GM19328 (cell line): ENCODE measurements around the gene TBC1D24.
"Not testable (repeated sequence)": the region's sequence is repeated elsewhere in the genome, so short reads cannot be mapped to it uniquely, and the experiment has no call there.

ENCODE experiments used
- ATAC-seq: cut with Tn5 transposase; IDR thresholded peaks from one replicate; pipeline ENCODE4 v1.9.1; 2021; ENCODE audit warnings: mild to moderate bottlenecking, moderate library complexity; ENCODE audit not compliant: unreplicated experiment

TBC1D24 gene

GRCh38 chr16:2554709-2555425 lies 79.9 kb downstream of the TBC1D24 start:
- not testable (repeated sequence) for ATAC-seq
